ENCODE measurements around the gene HSPBP1.
"Not testable (repeated sequence)": the region's sequence is repeated elsewhere in the genome, so short reads cannot be mapped to it uniquely, and the experiment has no call there.

DNA sequence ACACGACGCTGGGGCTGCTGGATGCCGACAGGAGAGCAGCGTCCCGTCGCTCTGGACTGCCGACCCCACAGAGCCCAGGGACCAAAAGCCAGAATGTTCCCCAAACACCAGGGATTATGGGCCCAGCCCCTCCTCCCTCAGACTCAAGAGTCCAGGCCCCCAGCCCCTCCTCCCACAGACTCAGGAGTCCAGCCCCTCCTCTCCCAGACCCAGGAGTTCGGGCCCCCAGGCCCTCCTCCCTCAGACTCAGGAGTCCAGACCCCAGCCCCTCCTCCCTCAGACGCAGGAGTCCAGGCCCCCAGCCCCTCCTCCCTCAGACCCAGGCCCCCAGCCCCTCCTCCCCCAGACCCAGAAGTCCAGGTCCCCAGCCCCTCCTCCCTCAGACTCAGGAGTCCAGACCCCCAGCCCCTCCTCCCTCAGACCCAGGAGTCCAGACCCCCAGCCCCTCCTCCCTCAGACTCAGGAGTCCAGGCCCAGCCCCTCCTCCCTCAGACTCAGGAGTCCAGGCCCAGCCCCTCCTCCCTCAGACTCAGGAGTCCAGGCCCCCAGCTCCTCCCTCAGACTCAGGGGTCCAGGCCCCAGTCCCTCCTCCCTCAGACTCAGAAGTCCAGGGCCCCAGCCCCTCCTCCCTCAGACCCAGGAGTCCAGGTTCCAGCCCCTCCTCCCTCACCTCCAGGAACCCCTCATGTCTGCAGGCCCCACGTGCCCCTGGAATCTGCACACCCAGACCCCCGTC lies 55.1 kb downstream of the HSPBP1 start:
- TF ChIP-seq POLR2A, EP300 (IDR thresholded peaks at IDR 0.05): not testable (repeated sequence)
- TF ChIP-seq, protein P1, sequence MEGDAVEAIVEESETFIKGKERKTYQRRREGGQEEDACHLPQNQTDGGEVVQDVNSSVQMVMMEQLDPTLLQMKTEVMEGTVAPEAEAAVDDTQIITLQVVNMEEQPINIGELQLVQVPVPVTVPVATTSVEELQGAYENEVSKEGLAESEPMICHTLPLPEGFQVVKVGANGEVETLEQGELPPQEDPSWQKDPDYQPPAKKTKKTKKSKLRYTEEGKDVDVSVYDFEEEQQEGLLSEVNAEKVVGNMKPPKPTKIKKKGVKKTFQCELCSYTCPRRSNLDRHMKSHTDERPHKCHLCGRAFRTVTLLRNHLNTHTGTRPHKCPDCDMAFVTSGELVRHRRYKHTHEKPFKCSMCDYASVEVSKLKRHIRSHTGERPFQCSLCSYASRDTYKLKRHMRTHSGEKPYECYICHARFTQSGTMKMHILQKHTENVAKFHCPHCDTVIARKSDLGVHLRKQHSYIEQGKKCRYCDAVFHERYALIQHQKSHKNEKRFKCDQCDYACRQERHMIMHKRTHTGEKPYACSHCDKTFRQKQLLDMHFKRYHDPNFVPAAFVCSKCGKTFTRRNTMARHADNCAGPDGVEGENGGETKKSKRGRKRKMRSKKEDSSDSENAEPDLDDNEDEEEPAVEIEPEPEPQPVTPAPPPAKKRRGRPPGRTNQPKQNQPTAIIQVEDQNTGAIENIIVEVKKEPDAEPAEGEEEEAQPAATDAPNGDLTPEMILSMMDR (IDR thresholded peaks at IDR 0.05): not testable (repeated sequence)
